Nephron progenitor cell (in vitro differentiated cells): Measurements from ENCODE around the gene RASGEF1C.

Experiments
- DNase-seq: peaks from one replicate; pipeline ENCODE4 v3.0.0; 2021
- H3K27ac Mint-ChIP-seq: 2 replicates; pipeline ENCODE4 v1.8.0; 2021; ENCODE audit warnings: mild to moderate bottlenecking, moderate library complexity, mixed read lengths
- H3K27me3 Mint-ChIP-seq: 2 replicates; pipeline ENCODE4 v1.8.0; 2021; ENCODE audit warnings: mild to moderate bottlenecking, low read depth, mixed read lengths; ENCODE audit not compliant: poor library complexity
- H3K36me3 Mint-ChIP-seq: 2 replicates; pipeline ENCODE4 v1.8.0; 2021; ENCODE audit warnings: low read depth, mixed read lengths
- H3K4me1 Mint-ChIP-seq: 2 replicates; pipeline ENCODE4 v1.8.0; 2021; ENCODE audit warnings: mixed read lengths
- H3K4me3 Mint-ChIP-seq: 2 replicates; pipeline ENCODE4 v1.8.0; 2021; ENCODE audit warnings: mild to moderate bottlenecking, moderate library complexity, mixed read lengths
- H3K9me3 Mint-ChIP-seq: 2 replicates; pipeline ENCODE4 v1.8.0; 2021; ENCODE audit warnings: mild to moderate bottlenecking, moderate library complexity, mixed read lengths
- TF ChIP-seq, protein P1 (sequence below): fragments of 200-600 bp; sonication (generic); IDR thresholded peaks from 2 replicates; pipeline ENCODE4 v1.5.0; 2021; ENCODE audit warnings: antibody characterized with exemption

RASGEF1C gene

GRCh38 chr5:180180421-180180820 lies 28.6 kb downstream of the RASGEF1C start:
- Mint-ChIP-seq H3K36me3 (peaks cover 12% of the 10 kb centered on the region), H3K4me3 (peak overlapping the region; percentile 28), H3K4me1 (peaks cover 41% of the 10 kb centered on the region), H3K27me3 (peaks cover 7% of the 10 kb centered on the region), H3K27ac (no peak overlapping the region), H3K9me3 (peaks cover 31% of the 10 kb centered on the region)
- DNase-seq: no peak
- TF ChIP-seq, protein P1, sequence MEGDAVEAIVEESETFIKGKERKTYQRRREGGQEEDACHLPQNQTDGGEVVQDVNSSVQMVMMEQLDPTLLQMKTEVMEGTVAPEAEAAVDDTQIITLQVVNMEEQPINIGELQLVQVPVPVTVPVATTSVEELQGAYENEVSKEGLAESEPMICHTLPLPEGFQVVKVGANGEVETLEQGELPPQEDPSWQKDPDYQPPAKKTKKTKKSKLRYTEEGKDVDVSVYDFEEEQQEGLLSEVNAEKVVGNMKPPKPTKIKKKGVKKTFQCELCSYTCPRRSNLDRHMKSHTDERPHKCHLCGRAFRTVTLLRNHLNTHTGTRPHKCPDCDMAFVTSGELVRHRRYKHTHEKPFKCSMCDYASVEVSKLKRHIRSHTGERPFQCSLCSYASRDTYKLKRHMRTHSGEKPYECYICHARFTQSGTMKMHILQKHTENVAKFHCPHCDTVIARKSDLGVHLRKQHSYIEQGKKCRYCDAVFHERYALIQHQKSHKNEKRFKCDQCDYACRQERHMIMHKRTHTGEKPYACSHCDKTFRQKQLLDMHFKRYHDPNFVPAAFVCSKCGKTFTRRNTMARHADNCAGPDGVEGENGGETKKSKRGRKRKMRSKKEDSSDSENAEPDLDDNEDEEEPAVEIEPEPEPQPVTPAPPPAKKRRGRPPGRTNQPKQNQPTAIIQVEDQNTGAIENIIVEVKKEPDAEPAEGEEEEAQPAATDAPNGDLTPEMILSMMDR: no peak

DNA sequence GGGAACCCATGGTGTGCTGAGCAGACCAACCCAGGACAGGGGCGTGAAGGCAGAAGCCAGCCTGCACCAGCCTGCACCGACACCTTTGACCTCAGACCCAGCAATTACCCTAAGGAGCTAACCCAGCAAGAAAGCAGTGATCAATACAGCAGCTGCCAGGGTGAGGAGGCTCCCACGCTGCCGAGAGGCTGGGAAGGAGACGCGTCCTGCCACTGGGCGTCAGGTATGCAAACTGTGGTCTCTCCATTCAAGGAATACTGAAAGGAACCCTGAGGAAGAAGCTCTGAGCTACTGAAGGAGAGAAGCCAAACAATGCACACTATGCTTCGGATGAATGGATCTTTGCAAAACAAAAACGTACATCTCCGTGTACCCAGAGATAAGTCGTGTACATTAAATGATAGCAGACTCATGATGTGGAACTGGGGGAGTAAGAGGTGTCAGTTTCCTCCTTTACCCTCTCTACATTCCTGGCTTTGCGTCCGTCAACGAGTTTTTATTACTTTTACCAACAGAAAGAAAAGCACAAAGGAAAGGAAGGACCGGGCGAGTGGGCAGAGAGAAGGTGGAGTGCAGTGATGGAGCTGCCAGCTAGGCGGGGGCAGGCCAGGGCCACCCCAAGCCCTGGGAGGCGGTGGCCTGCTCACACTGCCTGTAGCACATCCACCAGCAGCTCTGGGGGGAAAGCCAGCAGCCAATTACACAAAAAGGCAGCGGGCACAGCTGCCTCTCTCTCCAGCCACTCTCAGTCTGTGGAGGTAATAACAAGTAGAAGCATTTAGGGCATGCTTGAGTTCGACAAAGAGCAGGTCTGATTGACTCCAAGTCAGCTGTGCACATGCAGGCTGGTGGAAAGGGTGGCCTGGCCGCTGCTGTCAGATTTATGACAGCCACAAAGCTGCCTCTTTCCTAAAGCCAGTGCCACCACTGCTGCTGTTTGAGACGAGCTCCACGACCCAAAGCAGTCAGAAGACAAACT lies 29.3 kb downstream of the RASGEF1C start:
- peaks cover 12% of the 10 kb centered on the region for H3K36me3 Mint-ChIP-seq
- H3K4me3 Mint-ChIP-seq: peak overlapping the region; percentile 44
- peaks cover 7% of the 10 kb centered on the region for H3K27me3 Mint-ChIP-seq
- DNase-seq: no peak
- H3K4me1 Mint-ChIP-seq: peaks cover 42% of the 10 kb centered on the region
- H3K9me3 Mint-ChIP-seq: peaks cover 28% of the 10 kb centered on the region
- TF ChIP-seq, protein P1: no peak
- peak overlapping the region; percentile 85 for H3K27ac Mint-ChIP-seq

GRCh38 chr5:180178531-180179441 lies 30.2 kb downstream of the RASGEF1C start:
- Mint-ChIP-seq H3K9me3 (peaks cover 25% of the 10 kb centered on the region), H3K36me3 (peaks cover 12% of the 10 kb centered on the region), H3K27ac (peak overlapping the region; percentile 85), H3K4me1 (peaks cover 48% of the 10 kb centered on the region), H3K4me3 (peak overlapping the region; percentile 44), H3K27me3 (peaks cover 11% of the 10 kb centered on the region)
- DNase-seq: no peak
- TF ChIP-seq, protein P1: no peak

DNA sequence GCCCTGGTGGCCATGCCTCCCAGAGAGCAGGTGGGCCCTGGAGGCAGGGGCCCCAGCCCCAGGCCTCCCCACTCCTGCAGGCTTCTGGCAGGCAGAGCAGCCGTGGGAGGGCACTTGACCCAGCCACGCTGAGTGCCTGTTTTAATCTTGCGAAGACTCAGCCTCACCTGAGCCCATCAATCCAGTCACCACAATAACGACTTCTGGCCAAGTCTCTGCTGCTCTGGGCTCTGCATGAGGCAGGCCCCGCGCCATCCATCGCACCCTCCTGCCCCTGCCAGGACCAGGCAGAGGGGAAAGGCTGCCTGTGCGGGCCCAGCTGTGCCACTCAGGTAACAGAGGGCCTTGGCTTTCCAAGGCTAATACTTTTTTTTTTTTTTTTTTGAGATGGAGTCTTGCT lies 32.8 kb downstream of the RASGEF1C start:
- Mint-ChIP-seq H3K36me3 (no peaks in the 10 kb centered on the region), H3K4me1 (peaks cover 67% of the 10 kb centered on the region), H3K27ac (no peak overlapping the region), H3K4me3 (no peak overlapping the region), H3K27me3 (peaks cover 9% of the 10 kb centered on the region), H3K9me3 (peaks cover 5% of the 10 kb centered on the region)
- no peak for DNase-seq
- TF ChIP-seq, protein P1: no peak

- Mint-ChIP-seq H3K9me3 (no peaks in the 10 kb centered on the region), H3K27me3 (peaks cover 9% of the 10 kb centered on the region), H3K27ac (no peak overlapping the region), H3K36me3 (no peaks in the 10 kb centered on the region), H3K4me1 (peaks cover 67% of the 10 kb centered on the region), H3K4me3 (no peak overlapping the region)
- TF ChIP-seq, protein P1: no peak
- no peak for DNase-seq
Measured at GRCh38 chr5:180175015-180175431, 34.0 kb downstream of the RASGEF1C start.
